SK-N-SH treated with all-trans-retinoic acid at 6 μM for 48 hours (cell line): ENCODE data around the gene FBXL17.

Experiments
- ATAC-seq: fragments of 200-7000 bp; cut with Tn5 transposase; 3 replicates; pipeline ENCODE4 v1.9.1; 2020; ENCODE audit warnings: mild to moderate bottlenecking, moderate library complexity
- ARNTL ChIP-seq: fragments of 450-650 bp; formaldehyde crosslinking; IDR thresholded peaks from 2 replicates; pipeline ENCODE4 v1.5.0; 2020; ENCODE audit warnings: low read depth, mild to moderate bottlenecking, moderate library complexity, borderline replicate concordance
- CREB5 ChIP-seq: fragments of 250-450 bp; sonication (Bioruptor Pico); IDR thresholded peaks from 2 replicates; pipeline ENCODE4 v1.5.1; 2020; ENCODE audit warnings: low read depth, mild to moderate bottlenecking, moderate library complexity
- CSDC2 ChIP-seq: fragments of 250-450 bp; sonication (Bioruptor Pico); IDR thresholded peaks from 2 replicates; pipeline ENCODE4 v1.5.0; 2020; ENCODE audit warnings: mild to moderate bottlenecking, moderate library complexity
- ISL1 ChIP-seq: fragments of 250-450 bp; sonication (Bioruptor Pico); IDR thresholded peaks from 2 replicates; pipeline ENCODE4 v2.1.2; 2022; ENCODE audit warnings: mild to moderate bottlenecking, moderate library complexity
- PATZ1 ChIP-seq: fragments of 250-450 bp; sonication (Bioruptor Pico); IDR thresholded peaks from 2 replicates; pipeline ENCODE4 v1.8.0; 2020; ENCODE audit warnings: mild to moderate bottlenecking, moderate library complexity, borderline replicate concordance
- PPARA ChIP-seq: fragments of 250-450 bp; sonication (Bioruptor Pico); IDR thresholded peaks from 2 replicates; pipeline ENCODE4 v1.5.0; 2020; ENCODE audit warnings: mild to moderate bottlenecking, borderline replicate concordance
- TCF4 ChIP-seq: fragments of 250-450 bp; sonication (Bioruptor Pico); IDR thresholded peaks from 2 replicates; pipeline ENCODE4 v1.8.0; 2021; ENCODE audit warnings: mild to moderate bottlenecking, moderate library complexity, borderline replicate concordance
- TOX ChIP-seq: fragments of 250-450 bp; sonication (Bioruptor Pico); IDR thresholded peaks from 2 replicates; pipeline ENCODE4 v1.8.0; 2021; ENCODE audit warnings: mild to moderate bottlenecking, moderate library complexity, borderline replicate concordance
- ZC3H10 ChIP-seq: fragments of 250-450 bp; sonication (Bioruptor Pico); IDR thresholded peaks from 2 replicates; pipeline ENCODE4 v1.5.1; 2021; ENCODE audit warnings: mild to moderate bottlenecking, moderate library complexity
- ZFP3 ChIP-seq: fragments of 250-450 bp; sonication (Bioruptor Pico); IDR thresholded peaks from 2 replicates; pipeline ENCODE4 v1.5.0; 2020; ENCODE audit warnings: mild to moderate bottlenecking, moderate library complexity
- ZFP30 ChIP-seq: fragments of 450-650 bp; formaldehyde crosslinking; IDR thresholded peaks from 2 replicates; pipeline ENCODE4 v1.5.0; 2022; ENCODE audit warnings: mild to moderate bottlenecking, moderate library complexity
- ZNF565 ChIP-seq: fragments of 450-650 bp; formaldehyde crosslinking; conservative IDR thresholded peaks from 2 replicates; pipeline ENCODE4 v1.5.0; 2020; ENCODE audit warnings: low read depth, mild to moderate bottlenecking, moderate library complexity
- ZNF70 ChIP-seq: fragments of 450-650 bp; formaldehyde crosslinking; IDR thresholded peaks from 2 replicates; pipeline ENCODE4 v1.5.0; 2020; ENCODE audit warnings: mild to moderate bottlenecking, moderate library complexity
- TF ChIP-seq, protein P1 (sequence below): fragments of 250-450 bp; sonication (Bioruptor Pico); IDR thresholded peaks from 2 replicates; pipeline ENCODE4 v1.5.1; 2021; ENCODE audit warnings: mild to moderate bottlenecking, moderate library complexity
- TF ChIP-seq, protein P2 (sequence below): fragments of 250-450 bp; sonication (Bioruptor Pico); IDR thresholded peaks from 2 replicates; pipeline ENCODE4 v1.5.0; 2020; ENCODE audit warnings: mild to moderate bottlenecking, moderate library complexity

The FBXL17 gene

GRCh38 chr5:107980923-107981692, 400.8 kb downstream of the FBXL17 start:
- no peak for TF ChIP-seq TOX (CRISPR knock-in tag)
- TF ChIP-seq, protein P1, sequence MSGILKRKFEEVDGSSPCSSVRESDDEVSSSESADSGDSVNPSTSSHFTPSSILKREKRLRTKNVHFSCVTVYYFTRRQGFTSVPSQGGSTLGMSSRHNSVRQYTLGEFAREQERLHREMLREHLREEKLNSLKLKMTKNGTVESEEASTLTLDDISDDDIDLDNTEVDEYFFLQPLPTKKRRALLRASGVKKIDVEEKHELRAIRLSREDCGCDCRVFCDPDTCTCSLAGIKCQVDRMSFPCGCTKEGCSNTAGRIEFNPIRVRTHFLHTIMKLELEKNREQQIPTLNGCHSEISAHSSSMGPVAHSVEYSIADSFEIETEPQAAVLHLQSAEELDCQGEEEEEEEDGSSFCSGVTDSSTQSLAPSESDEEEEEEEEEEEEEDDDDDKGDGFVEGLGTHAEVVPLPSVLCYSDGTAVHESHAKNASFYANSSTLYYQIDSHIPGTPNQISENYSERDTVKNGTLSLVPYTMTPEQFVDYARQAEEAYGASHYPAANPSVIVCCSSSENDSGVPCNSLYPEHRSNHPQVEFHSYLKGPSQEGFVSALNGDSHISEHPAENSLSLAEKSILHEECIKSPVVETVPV (CRISPR knock-in tag): no peak
- no peak for TF ChIP-seq PATZ1 (CRISPR knock-in tag)
- no peak for TF ChIP-seq TCF4 (CRISPR knock-in tag)

GRCh38 chr5:107979900-107980299, 402.0 kb downstream of the FBXL17 start:
- TF ChIP-seq ZC3H10 (CRISPR knock-in tag): no peak
- TF ChIP-seq PPARA (CRISPR knock-in tag): no peak
- no peak for TF ChIP-seq ARNTL (CRISPR knock-in tag)
- TF ChIP-seq CREB5 (CRISPR knock-in tag): no peak
- TF ChIP-seq ZNF565 (CRISPR knock-in tag): no peak
- TF ChIP-seq TOX (CRISPR knock-in tag): no peak
- TF ChIP-seq, protein P2, sequence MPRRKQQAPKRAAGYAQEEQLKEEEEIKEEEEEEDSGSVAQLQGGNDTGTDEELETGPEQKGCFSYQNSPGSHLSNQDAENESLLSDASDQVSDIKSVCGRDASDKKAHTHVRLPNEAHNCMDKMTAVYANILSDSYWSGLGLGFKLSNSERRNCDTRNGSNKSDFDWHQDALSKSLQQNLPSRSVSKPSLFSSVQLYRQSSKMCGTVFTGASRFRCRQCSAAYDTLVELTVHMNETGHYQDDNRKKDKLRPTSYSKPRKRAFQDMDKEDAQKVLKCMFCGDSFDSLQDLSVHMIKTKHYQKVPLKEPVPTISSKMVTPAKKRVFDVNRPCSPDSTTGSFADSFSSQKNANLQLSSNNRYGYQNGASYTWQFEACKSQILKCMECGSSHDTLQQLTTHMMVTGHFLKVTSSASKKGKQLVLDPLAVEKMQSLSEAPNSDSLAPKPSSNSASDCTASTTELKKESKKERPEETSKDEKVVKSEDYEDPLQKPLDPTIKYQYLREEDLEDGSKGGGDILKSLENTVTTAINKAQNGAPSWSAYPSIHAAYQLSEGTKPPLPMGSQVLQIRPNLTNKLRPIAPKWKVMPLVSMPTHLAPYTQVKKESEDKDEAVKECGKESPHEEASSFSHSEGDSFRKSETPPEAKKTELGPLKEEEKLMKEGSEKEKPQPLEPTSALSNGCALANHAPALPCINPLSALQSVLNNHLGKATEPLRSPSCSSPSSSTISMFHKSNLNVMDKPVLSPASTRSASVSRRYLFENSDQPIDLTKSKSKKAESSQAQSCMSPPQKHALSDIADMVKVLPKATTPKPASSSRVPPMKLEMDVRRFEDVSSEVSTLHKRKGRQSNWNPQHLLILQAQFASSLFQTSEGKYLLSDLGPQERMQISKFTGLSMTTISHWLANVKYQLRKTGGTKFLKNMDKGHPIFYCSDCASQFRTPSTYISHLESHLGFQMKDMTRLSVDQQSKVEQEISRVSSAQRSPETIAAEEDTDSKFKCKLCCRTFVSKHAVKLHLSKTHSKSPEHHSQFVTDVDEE (CRISPR knock-in tag): no peak
- no peak for TF ChIP-seq ZFP30 (CRISPR knock-in tag)
- TF ChIP-seq CSDC2 (CRISPR knock-in tag): no peak
- TF ChIP-seq PATZ1 (CRISPR knock-in tag): no peak
- TF ChIP-seq ZNF70 (CRISPR knock-in tag): no peak
- TF ChIP-seq ZFP3: no peak
- no peak for TF ChIP-seq ISL1
- ATAC-seq: no peak

More at GRCh38 chr5:107980923-107981692, 400.8 kb downstream of the FBXL17 start:
- ATAC-seq: no peak

- TF ChIP-seq ZNF70 (CRISPR knock-in tag) (no peak), ISL1 (no peak)
- TF ChIP-seq, protein P2 (CRISPR knock-in tag): no peak
- no peak for ATAC-seq
Observed at GRCh38 chr5:107979291-107979690, 402.6 kb downstream of the FBXL17 start.
